ENCODE results near the gene PIK3AP1.

PIK3AP1 gene

DNA sequence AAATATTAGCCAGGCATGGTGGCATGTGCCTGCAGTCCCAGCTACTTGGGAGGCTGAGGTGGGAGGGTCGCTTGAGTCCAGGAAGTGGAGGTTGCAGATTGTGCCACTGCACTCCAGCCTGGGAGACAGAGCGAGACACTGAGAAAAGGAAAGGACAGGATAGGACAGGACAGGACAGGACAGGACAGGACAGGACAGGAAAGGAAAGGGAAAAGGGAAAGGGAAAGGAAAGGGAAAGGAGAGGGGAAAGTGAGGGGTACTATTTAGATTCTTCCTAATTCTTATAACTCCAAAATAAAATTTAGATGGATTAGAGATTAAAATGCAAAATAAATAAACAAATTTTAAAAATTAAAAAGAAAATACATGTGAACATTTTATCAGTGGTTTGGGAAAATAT is 58.7 kb downstream of the PIK3AP1 start:
- no peak overlapping the region for H3K4me3 ChIP-seq (ENCODE audit: low read length)
- no peak for DNase-seq (ENCODE audit: low read depth)
- TF ChIP-seq, protein P1, sequence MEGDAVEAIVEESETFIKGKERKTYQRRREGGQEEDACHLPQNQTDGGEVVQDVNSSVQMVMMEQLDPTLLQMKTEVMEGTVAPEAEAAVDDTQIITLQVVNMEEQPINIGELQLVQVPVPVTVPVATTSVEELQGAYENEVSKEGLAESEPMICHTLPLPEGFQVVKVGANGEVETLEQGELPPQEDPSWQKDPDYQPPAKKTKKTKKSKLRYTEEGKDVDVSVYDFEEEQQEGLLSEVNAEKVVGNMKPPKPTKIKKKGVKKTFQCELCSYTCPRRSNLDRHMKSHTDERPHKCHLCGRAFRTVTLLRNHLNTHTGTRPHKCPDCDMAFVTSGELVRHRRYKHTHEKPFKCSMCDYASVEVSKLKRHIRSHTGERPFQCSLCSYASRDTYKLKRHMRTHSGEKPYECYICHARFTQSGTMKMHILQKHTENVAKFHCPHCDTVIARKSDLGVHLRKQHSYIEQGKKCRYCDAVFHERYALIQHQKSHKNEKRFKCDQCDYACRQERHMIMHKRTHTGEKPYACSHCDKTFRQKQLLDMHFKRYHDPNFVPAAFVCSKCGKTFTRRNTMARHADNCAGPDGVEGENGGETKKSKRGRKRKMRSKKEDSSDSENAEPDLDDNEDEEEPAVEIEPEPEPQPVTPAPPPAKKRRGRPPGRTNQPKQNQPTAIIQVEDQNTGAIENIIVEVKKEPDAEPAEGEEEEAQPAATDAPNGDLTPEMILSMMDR (conservative IDR thresholded peaks at IDR 0.05; ENCODE audit: low read length), result no peak

DNA sequence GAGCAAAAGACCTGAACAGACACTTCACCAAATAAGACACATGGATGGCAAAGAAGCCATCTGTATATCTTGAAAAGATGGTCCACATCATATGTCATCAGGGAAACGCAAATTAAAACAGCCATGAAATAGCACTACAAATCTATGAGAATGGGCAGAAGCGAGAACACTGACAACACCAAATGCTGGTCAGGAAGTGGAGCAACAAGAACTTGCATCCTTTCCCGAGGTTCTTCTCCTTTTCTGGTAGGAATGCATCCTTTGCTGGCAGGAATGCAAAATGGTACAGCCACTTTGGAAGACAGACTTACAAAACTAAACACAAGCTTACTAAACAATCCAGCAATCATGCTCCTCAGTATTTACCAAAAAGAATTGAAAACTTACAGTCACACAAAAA is 60.0 kb downstream of the PIK3AP1 start:
- DNase-seq (ENCODE audit: low read depth), result no peak
- no peak overlapping the region for H3K4me3 ChIP-seq (ENCODE audit: low read length)
- TF ChIP-seq, protein P1 (conservative IDR thresholded peaks at IDR 0.05; ENCODE audit: low read length), result no peak

DNA sequence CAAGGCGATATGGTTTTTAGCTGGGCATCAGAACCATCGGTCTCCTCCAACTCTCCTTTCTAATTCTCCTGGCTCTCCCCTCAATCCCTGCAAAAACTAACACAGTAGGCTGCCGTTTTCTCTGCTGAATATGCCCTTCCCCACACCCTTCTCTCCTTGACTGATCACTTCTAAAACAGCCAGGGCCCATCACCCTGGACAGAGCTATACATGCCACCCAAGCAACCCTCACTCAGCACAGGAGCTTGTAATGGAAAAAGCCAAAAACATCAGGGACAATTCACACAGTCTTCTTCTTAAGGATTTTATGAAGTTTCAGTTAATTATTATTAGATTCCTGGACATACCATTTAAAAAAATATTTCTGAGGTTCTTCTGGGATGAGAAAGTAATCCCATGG is 61.5 kb downstream of the PIK3AP1 start:
- DNase-seq (ENCODE audit: low read depth), result no peak
- TF ChIP-seq, protein P1 (conservative IDR thresholded peaks at IDR 0.05; ENCODE audit: low read length), result no peak
- H3K4me3 ChIP-seq (ENCODE audit: low read length), result no peak overlapping the region

DNA sequence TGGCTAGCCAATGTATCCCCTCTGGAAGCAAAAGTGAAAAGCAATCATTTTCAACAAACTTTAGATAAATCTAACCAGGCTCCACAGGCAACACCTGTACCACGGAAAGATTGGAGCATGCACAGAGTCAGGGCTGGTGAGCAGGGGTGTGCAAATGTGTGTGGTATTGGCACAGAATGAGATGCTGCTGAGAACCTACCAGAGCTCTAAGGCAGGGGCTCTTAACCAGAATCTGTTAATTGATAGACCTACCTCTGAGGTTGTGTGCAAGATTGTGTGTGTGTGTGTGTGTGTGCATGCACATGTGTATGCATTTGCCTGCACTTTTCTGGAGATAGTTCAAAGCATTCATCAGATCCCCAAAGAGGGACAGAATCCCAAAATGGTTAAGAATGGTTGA is 62.9 kb downstream of the PIK3AP1 start:
- TF ChIP-seq, protein P1 (conservative IDR thresholded peaks at IDR 0.05; ENCODE audit: low read length), result no peak
- no peak overlapping the region for H3K4me3 ChIP-seq (ENCODE audit: low read length)
- DNase-seq (ENCODE audit: low read depth), result no peak

DNA sequence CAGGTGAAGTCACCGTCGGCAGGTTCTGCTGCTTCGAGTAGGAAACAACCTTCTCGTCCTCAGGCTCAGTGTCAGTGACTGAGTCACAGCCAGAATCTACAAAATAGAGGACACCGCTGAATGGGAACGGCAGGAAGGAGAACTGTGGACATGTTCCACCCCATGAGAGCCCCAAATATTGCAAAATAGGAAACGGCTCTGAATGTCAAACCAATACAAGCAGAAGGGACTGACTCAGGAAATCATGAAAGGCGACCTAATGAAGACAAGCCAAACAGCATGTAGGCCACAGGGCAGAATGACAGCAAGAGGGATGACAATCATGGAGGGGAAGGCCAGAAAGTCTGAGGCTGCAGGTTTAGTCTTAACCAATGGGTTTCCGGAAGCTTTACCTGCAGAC is 63.5 kb downstream of the PIK3AP1 start:
- DNase-seq (ENCODE audit: low read depth), result no peak
- TF ChIP-seq, protein P1 (conservative IDR thresholded peaks at IDR 0.05; ENCODE audit: low read length), result no peak
- H3K4me3 ChIP-seq (ENCODE audit: low read length), result no peak overlapping the region

DNA sequence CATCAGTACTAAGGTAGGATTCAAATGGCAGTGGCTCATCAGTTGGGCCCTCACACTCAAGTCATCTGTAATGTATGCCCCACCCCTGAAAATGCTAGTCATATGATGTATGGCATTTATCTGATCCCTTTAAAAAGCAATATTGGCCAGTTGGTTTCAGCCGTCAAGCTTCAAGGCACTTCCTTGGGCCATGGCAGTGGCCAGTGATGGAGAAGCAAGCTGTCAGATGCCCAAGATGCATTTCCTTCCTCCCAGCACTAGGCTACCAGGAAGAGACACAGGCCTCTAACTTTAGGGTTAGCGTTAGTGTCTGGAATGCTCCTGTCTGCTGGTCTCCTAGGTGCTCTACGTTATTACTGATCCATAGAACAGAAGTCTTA is 64.1 kb downstream of the PIK3AP1 start:
- no peak overlapping the region for H3K4me3 ChIP-seq (ENCODE audit: low read length)
- TF ChIP-seq, protein P1 (conservative IDR thresholded peaks at IDR 0.05; ENCODE audit: low read length), result no peak
- DNase-seq (ENCODE audit: low read depth), result no peak

DNA sequence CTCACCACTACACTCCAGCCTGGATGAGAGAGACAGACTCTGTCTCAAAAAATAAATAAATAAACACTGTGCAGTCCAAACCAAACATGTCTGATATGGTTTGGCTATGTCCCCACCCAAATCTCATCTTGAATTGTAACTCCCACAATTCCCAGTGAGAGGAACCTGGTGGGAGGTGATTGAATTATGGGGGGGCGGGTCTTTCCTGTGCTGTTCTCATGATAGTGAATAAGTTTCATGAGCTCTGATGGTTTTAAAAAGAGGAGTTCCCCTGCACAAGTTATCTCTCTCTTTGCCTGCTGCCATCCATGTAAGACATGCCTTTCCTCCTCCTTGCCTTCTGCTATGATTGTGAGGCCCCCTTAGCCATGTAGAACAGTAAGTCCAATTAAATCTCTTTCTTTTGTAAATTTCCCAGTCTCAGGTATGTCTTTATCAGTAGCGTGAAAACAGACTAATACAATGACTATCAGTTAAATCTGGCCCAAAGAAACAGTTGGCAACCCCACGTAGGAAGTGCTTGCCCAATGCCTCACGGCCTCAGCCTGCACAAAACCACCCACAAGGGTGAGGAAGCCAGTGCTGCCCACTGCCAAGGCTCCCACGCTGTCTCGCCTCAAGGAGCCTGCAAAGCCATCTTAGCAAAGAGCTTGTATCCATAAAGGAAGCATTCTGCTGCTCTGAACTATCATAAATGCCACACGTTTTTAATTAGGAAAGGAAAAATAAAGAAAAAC is 64.7 kb downstream of the PIK3AP1 start:
- DNase-seq (ENCODE audit: low read depth), result no peak
- TF ChIP-seq, protein P1 (conservative IDR thresholded peaks at IDR 0.05; ENCODE audit: low read length), result no peak
- no peak overlapping the region for H3K4me3 ChIP-seq (ENCODE audit: low read length)

Data from AG10803 (cell line).